C4-2B (cell line): ENCODE measurements around the gene KRTAP6-1.

ENCODE experiments used
- H3K27ac ChIP-seq: fragments of 450-650 bp; 2 replicates; pipeline ENCODE4 v1.5.1; 2017
- CTCF ChIP-seq: fragments of 450-650 bp; conservative IDR thresholded peaks from 2 replicates; pipeline ENCODE4 v1.5.1; 2017; ENCODE audit warnings: mild to moderate bottlenecking
- ZFX ChIP-seq: fragments of 450-650 bp; IDR thresholded peaks from 2 replicates; pipeline ENCODE4 v1.6.1; 2017

KRTAP6-1 gene

GRCh38 chr21:30580132-30580531 is 33.6 kb downstream of the KRTAP6-1 start:
- TF ChIP-seq ZFX (no peak), CTCF (no peak)
- peak overlapping the region; percentile 81; the same call in 1 of the 2 replicates for H3K27ac ChIP-seq

GRCh38 chr21:30579346-30579745 is 34.4 kb downstream of the KRTAP6-1 start:
- TF ChIP-seq ZFX (no peak), CTCF (no peak)
- H3K27ac ChIP-seq: peak overlapping the region; percentile 27; the same call in 1 of the 2 replicates

GRCh38 chr21:30577766-30578165 is 36.0 kb downstream of the KRTAP6-1 start:
- no peak overlapping the region; the same call in 1 of the 2 replicates for H3K27ac ChIP-seq
- TF ChIP-seq CTCF (no peak), ZFX (no peak)

GRCh38 chr21:30567617-30568016 is 46.1 kb downstream of the KRTAP6-1 start:
- TF ChIP-seq CTCF (no peak), ZFX (no peak)
- H3K27ac ChIP-seq: no peak overlapping the region

- no peak overlapping the region for H3K27ac ChIP-seq
- TF ChIP-seq CTCF (no peak), ZFX (no peak)
Measured at GRCh38 chr21:30563630-30564029, 50.1 kb downstream of the KRTAP6-1 start.
